Choroid plexus epithelial cell (primary cell): ENCODE data around the gene EYS.

Source experiments
- DNase-seq: peaks from one replicate; pipeline ENCODE4 v3.0.0-alpha.2; 2010; ENCODE audit warnings: low read depth
- H3K4me3 ChIP-seq: 2 replicates; pipeline ENCODE4 v1.5.1; 2011; ENCODE audit warnings: low read depth, mild to moderate bottlenecking, control low read depth, low read length, moderate library complexity
- TF ChIP-seq, protein P1 (sequence below): conservative IDR thresholded peaks from 2 replicates; pipeline ENCODE4 v1.5.1; 2011; ENCODE audit warnings: low read depth, mild to moderate bottlenecking, control low read depth, inconsistent platforms, low read length, moderate library complexity

Gene EYS

DNA sequence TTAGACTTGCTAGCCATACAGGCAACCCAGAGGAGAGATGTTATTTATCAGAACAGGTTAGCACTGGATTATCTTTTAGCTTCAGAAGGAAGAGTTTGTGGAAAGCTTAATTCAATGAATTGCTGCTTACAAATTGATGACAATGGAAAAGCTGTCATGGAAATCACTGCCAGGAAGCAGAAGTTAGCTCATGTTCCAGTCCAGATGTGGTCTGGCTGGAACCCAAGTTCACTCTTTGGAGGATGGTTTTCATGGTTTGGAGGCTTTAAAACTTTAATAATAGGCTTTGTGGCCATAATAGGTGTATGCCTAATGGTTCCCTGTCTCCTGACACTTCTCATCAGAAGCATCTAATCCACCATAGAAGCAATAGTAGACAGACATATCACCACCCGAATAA, 1372.4 kb downstream of the EYS start:
- no peak overlapping the region for H3K4me3 ChIP-seq
- DNase-seq, result peak; percentile 56
- TF ChIP-seq, protein P1, sequence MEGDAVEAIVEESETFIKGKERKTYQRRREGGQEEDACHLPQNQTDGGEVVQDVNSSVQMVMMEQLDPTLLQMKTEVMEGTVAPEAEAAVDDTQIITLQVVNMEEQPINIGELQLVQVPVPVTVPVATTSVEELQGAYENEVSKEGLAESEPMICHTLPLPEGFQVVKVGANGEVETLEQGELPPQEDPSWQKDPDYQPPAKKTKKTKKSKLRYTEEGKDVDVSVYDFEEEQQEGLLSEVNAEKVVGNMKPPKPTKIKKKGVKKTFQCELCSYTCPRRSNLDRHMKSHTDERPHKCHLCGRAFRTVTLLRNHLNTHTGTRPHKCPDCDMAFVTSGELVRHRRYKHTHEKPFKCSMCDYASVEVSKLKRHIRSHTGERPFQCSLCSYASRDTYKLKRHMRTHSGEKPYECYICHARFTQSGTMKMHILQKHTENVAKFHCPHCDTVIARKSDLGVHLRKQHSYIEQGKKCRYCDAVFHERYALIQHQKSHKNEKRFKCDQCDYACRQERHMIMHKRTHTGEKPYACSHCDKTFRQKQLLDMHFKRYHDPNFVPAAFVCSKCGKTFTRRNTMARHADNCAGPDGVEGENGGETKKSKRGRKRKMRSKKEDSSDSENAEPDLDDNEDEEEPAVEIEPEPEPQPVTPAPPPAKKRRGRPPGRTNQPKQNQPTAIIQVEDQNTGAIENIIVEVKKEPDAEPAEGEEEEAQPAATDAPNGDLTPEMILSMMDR, result no peak

DNA sequence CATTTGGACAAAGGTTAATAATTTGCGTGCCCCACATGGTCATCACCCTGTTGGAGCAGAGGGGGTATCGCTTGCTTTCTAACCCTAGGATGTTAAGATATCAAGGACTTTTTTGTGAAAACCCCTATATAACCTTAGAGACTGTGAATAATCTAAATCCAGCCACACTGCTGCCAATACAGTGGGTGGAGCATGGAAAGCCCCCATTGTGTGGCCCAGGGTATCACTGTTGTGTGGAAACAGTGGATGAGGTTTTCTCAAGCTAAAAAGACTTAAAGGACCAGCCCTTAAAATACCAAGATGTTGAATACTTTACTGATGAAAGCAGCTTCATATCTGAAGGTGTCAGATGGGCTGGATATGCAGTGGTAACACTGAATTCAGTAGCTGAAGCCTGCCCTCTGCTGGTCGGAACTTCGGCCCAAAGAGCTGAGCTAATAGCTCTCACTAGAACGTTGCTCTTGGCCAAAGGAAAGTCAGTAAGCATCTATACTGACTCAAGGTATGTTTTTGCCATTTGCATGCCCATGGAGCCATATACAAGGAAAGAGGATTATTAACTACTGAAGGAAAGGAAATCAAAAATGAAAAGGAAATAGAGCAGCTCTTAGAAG, 1376.2 kb downstream of the EYS start:
- H3K4me3 ChIP-seq, result no peak overlapping the region
- TF ChIP-seq, protein P1, result peak; percentile 86
- peak; percentile 86 for DNase-seq

DNA sequence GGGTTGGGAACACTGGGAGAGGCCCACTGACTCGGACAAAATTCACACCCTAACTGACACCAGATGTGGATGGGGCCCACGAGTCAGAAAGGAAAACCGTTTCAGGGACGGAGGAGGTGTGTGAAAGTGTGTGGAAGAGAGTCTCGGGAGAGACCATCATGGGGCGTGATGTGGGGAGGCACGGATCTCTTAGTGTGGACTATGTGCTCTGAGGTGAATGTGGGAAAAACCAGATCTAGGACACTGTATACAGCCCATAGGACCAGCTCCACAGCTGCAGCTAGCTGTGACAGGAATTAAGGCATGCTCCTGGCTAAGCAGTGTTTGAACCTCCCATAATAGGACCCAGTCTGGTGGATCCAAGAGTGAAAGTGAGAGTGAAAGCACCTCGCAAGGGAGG, 1380.1 kb downstream of the EYS start:
- TF ChIP-seq, protein P1, result no peak
- no peak for DNase-seq

DNA sequence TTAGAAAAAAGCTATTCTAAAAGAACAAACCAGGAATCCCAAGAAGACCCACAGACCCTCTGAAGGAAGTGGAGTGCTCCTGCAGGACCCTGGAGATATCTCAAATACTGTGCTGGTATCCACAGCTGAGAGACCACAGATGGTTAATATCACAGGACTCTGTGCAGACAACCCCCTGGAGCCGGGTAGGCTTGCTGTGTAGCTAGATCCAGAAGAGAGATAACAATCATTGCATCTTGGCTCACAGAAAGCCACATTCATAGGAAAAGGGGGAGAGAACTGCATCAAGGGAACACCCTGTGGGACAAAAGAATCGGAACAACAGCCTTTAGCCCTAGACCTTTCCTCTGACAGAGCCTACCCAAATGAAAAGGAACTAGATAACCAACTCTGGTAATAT, 1381.9 kb downstream of the EYS start:
- TF ChIP-seq, protein P1, result no peak
- DNase-seq, result peak; percentile 13
- H3K4me3 ChIP-seq, result no peak overlapping the region

More for the DNA sequence above, 1380.1 kb downstream of the EYS start:
- H3K4me3 ChIP-seq, result no peak overlapping the region

DNA sequence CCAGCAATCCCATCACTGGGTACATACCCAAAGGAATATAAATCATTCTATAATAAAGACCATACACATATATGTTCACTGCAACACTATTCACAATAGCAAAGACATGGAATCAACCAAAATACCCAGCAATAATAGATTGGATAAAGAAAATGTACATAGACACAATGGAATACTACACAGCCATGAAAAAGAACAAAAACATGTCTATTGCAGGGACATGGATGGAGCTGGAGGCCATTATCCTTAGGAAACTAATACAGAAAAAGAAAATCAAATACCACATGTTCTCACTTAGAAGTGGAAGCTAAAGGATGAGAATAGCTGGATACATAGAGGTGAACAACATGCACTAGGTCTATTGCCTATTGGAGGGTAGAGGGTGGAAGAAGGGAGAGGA, 1396.8 kb downstream of the EYS start:
- no peak for DNase-seq
- no peak overlapping the region for H3K4me3 ChIP-seq
- TF ChIP-seq, protein P1, result no peak

DNA sequence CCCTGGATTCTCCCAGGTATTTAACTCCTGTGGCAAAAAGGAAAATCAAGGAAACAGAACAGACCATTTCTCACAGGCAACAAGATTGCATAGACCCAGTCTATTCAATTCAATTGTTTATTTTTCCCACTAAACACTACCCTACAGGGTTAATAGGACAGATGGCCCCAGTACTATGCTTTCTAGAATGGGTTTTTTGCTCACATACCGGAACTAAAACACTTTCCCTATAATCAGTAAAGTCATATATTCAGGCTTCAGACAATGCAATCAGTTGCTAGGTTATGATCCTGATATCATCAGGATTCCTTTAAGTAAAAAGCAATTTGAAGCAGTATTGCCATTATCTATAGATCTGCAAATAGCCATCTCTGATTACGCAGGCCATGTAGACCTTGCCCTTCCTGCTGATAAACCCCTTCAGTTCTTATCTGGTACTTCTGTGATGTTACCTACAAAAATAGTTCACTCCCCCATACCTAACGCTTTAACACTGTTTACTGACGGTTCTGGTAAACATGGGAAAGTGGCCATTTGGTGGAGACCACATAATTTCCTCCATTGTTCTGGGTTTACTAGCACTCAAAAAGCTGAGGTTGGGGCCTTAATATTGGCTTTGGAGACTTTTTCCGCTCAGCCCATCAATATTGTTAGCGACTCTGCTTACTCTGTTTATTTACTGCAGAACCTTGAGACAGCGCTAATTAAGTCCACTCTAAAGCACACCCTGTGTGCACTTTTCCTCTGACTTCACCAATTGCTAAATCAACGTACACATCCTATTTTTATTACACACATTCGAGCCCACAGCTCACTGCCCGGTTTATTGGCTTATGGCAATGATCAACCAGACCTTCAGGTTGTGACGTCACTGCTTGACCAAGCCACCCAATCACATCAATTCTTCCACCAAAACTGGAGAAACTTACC, 1405.5 kb downstream of the EYS start:
- H3K4me3 ChIP-seq, result no peak overlapping the region
- no peak for DNase-seq
- TF ChIP-seq, protein P1, result no peak

DNA sequence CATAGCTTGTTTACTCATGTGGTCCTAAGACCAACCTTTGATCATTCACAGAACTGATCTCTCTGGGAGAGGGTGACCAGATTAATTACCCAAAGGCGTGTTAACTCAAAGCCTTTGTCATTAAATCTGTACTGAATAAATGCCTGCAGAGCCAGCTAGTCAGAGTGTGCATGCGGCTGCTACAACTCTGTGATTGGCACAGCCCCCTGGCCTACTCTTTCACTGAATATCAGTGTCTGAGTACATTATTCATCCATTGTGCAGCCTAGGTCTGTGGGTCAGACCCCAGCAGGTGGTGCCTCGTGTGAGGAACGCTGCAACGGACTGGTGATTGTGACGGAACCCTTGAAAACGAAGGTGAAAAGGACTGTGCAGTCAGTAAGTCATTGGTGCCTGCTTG, 1407.8 kb downstream of the EYS start:
- no peak overlapping the region for H3K4me3 ChIP-seq
- DNase-seq, result no peak
- TF ChIP-seq, protein P1, result no peak
